Endometrium (tissue), 2 donors: ENCODE measurements around the gene FANCI.

Experiments used
- FAIRE-seq: peaks from 2 replicates; lab custom pipeline; 2012; peaks lifted over from hg19 to GRCh38; lab: Jason Lieb, UNC
- donor health status: control.
- donor health status: control.

The FANCI gene

DNA sequence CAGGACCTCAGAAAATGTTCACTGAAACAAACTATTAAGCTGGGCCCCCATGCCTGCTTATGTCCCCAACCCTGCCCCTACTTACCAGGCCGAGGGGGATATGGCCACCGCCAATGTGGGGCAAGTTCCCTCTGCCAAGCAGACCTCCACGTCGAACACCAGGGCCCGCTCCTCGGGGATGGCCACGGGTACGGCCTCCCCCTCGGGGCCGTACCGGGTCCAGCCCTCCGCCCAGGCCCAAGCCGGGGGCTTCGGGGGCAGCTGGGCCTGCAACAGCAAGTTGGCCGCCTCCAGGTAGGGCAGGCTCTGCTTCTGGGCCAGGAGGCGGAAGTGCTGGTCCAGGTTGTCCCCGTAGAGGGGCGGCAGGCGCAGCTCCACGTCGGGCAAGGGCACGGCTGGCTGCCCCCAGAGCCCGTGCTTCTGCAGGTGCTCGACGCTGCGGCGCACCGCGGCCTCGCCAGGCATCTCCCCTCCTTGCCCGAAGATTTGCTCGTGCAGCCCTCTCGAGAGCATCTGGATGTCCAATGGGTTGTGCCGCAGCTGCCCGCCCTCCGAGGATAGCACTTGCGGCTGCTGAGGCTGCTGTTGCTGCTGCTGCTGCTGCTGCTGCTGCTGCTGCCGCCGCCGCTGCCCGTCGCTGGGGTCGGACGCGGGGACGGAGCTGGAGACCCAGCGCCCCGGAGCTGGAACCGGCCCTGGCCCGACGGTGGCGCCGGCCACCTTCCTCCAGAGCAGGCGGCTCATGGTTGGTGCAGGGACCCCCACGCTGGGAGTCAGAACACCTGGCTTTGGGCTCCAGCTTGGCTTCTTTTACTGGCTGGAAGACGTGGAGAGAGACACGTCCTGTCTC, 89.5 kb downstream of the FANCI start:
- FAIRE-seq, result no peak

DNA sequence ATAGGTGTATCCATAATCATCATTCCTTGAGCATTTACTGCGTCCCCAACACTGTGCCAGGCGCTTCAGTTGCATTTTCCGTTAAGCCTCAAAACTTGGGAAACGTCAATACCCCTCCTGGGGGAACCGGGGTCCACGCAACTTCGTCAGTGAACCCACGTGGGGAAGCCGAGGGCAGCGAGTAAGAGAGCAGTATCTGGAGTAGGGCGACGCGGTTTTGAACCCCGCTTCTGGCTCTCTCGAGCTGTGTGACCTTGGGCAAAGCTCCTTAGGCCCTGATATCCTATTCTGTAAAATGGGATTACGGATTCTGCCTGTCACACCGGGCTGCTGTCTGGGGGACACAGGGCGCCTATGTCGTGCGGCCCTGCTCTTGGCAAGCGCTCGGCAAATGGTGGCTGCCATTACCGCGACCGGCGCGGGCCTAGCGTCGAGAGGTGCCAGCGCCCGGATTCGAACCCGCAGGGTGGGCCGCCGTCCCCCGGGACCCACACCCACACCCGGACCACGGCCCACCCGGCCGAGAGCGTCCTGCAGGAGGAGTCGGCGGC, 90.3 kb downstream of the FANCI start:
- FAIRE-seq, result no peak

DNA sequence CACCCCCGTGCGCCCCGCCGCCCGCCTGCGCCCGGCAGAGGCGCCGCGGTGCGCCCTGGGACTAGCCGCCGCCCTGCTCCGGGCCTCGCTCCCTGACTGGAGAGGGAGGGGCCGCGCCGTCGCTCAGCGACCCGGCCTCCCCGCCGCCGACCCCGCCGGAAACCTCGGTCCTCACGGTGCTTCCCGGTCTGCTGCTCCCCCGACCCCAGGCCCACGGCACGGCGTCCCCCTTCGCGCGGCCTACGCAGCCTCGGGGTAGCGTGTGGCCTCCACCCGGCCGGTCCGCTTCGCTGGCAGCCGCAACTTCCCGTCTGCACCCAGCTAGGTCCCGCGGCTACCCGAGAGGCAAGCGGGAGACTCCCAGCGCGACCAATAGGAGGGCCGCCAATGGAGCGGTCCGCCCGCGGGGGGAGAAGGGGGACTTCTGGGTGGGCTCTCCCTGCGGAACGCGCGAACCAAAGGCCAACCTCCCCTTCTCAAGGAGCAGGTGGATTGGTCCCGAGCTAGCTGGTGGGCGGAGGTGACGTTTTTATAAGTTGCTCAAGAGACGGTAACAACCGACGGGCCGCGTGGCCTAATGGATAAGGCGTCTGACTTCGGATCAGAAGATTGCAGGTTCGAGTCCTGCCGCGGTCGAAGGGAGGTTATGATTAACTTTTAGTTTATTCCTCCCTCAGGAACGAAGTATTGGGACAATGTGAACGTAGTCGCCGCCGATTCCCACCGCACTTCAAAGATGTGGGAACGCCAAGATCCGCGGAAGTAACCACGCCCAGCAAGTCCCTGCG, 90.9 kb downstream of the FANCI start, which contains the start of gene POLG:
TSS of gene POLG (minus strand) at position 315 of the 788 bp plus-strand sequence. CDS start 1,070 bp downstream, outside the sequence.
- FAIRE-seq, result peak; percentile 91

DNA sequence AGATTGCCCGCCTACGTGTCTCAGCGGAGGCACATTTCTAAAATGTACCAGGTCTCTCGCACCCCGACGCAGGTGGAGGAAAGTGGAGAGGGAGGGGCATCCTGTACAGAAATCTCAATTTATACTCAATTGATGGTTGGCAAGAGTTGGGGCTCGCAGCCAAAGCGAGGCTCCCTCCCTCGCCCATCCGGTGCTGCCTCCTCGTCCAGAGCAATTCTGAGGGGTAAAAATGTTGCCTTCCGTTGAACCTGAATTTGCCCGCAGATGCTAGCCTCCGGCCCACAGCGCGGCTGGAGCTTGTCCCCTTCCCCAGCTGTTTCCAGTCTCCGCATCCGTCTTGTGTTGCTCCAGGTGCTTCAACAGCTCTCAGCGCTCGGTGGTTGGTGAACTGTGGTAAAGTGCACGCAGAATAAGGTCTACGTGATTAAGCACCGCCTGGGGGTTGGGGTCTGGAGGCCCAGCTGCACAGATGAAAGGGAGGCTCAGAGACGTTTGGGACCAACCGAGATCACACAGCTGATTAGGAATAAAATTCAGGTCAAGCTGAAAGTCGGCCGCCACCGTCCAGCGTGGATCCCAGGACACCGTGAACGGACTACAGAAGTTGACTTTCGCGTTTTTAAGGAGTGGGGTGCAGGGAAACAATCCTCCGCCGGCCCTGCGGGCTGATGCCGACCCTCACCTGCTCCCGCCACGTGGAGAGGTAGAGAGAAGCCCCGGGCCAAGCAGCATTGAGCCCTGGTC, 91.7 kb downstream of the FANCI start:
- no peak for FAIRE-seq

DNA sequence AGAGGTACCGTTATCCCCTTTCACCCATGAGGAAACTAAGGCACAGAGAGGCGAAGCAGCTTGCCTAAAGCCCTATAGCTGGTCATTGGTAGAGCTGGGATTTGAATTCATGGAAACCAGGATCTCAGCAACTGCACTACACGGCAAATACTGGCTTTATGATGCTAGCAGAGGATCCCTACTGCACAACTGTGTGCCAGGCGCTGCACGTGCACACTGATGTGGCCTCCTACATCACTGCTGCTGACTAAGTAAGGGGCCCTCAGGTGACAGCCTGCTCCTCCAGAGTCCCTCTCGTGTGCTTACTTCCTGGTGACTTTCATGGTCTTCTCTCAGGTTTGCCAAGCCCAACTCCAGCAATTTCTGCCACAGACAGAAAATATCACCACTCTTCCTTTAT, 94.3 kb downstream of the FANCI start:
- no peak for FAIRE-seq

DNA sequence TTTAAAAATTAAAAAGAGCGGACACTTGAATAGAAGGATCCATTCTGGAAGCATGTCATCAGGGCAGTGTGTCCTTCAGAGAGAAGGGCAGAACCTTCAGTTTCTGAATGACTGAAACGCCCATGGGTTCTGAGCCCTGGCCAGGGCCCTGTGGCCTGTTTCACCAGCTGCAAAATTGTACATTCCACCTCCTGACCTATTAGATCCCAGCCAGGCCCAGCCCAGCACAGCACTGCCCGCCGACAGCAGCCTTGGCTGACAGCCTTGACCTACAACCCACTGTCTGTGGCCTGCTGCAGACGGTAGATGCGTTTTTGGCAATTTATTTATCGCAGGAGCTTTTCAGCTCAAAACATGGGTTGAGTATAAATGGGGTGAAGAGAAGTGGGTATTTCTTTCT, 96.8 kb downstream of the FANCI start:
- no peak for FAIRE-seq

DNA sequence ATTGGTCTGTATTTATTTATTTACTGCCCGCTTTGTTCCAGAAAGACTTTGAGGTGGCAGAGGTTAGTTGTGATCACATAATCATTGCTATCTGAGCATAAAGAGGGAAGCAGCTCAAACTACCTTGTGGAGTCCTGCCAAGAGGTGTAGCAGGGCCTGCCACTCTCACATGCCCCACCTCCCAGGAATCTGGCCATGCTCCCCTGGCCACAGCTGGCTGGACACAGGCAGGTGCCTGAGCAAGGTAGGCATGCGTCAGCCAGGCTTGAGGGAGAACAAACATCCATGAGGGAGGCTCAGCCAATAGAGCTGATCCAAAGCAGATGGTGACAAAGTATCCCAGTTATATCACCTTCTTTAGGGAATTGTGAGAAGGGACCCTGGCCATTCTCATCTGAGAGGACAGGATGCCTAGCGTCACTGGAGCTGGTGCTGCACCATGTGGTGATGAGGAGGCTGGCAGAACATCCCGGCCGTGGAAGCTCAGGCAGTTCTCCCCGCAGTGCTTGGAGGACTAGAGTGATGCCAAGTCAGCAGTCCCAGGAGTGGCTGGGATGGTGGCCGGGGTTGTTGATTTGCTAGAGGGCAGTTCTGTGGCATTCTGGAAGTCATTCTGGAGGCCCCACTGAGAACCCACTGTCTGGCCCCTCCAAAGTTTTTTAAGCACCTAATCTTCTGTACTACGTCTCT, 97.7 kb downstream of the FANCI start:
- no peak for FAIRE-seq

DNA sequence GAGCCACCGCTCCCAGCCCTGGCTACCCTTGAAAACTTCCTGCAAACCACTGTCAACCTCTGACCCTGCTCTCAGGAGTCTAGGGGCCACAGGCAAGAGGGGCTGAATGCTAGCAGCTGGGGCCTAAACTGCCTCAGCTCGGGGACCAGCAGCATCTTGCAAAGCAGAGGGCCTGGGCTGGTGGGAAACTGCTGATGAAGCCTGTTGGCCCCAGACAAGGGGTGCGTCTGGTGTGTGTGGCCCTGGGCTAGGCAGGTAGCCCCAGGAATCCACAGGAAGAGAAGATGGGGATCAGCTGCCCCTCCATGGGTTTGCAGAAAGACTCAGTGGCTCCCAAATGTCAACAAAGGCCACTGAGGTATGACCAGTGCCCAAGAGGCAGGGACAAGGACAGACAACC, 99.1 kb downstream of the FANCI start:
- no peak for FAIRE-seq

DNA sequence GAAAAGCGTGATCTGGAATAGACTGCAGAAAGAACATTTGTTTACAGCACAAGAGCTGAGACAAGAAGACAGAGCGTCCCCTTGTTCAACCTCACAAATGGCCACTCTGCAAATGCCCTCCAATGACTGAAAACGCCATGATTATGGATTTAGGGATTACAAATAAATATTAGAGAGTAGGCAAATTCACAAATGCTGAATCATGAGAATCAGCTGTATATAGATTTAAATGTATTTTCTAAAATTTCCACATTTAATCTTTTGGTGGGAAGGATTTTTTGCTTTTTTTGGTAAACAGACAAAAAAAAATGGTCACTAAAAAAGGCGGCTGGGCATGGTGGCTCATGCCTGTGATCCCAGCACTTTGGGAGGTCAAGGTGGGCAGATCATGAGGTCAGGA, 101.5 kb downstream of the FANCI start:
- FAIRE-seq, result no peak

DNA sequence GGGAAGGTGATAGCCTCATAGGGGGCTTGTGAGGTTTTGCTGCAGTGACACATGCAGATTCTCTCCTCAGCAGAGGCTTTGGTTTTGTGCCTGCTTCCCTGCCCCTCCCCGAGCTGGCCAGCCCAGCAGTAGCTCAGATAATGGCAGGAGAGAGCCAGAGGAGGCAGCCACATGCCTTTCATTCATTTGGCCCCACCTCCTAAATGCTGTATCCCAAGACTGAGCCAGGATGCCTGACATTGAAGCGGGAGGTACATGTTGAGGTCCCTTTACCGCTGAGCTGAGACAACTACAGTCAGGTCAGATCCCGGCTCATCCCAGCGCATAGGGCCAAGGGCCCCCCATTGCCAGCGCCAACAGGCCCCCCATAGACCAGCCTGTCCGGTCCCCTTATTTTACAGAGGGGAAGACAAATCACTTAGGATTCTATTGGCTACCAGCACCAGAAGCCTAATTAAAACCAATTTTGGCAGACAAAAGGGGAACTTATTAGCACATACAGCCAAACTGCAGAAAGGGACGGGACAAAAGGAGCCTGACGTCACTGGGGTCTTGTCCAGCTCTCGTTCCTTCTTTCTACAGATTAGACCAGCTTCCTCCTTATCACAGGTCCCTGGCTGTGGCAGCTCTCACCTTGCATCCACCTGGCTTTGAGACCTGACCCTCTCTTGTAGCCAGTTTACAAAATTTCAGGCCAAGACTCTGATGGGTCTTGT, 102.9 kb downstream of the FANCI start:
- FAIRE-seq, result no peak

DNA sequence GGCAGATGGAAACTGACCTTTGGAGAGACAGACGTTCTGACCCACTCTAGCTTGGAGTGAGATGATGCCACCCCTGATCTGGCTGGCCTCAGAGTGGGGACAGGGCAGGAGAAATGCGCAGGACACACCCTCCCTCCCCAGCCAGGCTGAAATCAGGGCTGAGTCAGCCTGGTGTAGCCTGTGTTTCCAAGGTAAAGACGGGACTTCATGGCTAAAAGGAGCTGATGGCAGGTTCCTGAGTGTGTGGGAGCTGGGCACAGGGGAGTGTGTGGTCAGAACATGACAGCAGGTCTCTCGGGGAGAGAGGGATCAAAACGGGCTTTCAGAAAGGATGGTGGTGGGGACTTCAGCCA, 105.4 kb downstream of the FANCI start:
- no peak for FAIRE-seq

DNA sequence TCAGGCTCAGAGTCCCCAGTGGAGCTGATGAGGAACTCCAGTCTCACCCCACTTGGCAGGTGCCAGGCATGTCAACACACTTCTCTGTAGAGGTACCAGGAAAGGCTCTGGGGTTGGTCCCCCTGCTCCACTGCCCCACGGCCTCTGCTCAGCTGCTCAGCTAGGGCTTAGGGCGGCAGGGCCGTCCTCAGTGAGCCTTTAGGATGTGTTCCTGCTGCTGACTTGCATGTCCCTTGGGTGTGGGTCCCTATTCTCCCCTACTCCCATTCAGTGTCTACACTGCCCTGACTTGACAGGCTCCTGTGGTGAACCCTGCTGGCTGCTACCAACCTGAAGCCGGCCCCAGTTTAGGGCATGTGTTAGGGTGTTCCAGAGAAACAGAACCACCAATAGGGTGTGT, 108.7 kb downstream of the FANCI start:
- FAIRE-seq, result no peak

DNA sequence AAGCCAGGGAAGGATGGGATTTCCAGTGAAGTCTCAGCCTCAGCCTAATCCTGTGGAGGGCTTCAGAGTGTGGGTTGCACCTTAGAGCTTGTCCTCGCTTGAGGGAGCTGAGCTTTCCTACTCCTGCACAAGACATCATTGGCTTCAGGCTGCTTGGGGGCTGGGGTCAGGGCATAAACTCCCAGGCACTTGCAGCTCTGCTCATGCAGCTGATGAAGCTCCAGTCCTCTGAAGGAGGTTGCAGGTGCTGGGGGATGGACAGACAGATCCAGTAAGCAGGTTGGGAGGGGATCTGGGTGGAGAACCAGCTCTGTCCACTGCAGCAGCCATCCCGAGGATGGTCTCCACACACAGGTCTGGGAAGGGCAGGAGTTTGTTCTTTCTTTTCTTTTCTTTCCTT, 110.2 kb downstream of the FANCI start:
- FAIRE-seq, result no peak

DNA sequence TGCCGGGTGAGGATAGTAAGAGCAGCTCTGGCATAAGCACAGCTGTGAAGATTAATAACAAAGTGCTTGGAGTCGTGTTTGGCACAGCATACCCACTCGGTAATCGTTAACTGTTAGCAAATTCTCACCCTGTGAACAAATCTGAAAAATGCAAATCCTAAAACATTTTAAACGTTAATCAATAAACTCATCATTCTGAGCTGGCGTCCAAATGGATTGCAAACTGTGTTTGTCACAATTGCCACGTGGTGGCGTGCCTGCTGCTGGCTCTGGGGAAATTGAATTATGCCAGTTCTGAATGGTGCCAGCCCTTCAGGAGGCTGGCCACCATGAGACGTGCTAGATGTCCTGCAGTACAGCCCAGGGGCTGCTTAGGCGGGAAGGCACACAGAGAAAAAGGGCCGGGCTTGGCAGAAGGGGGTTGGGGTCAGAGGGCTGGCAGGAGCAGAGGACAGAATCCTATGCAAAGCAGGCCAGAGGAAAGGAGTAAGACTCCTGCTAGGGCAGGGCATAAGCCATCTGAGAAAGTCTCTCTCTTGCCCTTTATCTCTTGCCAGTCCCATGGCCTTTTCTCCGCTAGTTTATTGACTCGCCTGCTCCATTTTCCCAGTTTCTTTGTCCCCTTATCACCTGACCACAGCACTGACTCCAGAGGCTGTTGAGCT, 113.0 kb downstream of the FANCI start:
- no peak for FAIRE-seq

DNA sequence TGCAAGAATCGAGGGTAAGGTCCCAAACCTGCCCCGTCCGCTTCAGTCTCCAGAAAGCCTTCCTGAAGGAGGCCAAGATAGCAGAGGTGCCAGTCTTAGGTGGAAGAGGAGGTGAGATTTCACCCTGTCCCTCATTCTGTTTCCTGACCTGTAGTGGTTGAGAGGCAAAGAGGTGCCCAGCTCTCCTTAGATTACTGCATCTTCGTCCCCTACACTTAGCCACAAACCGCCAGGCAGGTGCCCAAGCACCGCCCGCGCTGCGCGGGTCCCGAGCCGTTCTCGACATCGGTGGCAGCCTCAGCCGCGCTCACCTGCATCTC, 114.6 kb downstream of the FANCI start:
- no peak for FAIRE-seq

DNA sequence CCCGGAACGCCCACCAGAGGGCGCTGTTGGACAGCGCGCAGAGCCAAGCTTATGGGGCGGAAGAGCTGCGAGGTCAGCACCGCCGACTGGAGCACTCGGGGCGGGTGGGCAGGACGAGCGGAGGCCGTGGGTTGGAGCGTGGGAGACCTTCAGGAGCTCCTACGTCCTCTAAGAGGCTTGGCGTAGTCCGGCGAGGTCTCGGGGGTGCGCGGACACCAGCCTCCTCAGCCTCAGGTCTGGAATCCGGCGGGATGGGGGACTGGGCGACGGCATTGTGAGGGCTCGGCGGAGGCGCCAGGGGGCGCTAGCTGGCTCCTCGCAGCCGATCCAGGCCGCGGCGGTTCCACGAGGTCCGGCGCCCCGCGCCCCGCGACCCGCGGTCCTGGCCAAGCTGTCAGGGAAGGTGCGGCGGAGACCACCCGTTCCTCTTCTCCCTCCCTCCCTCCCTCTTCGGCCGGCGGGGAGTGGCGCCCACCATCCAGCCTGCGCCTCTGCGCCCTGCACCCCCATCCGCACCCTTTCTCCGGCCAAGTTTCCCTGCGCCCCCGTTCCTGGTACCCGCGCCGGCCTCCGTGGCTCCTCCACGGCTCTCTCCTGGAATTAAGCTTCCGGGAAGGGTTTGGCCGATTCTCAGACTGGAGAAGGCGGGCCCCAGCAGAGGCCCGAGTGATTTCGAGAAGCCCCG, 115.1 kb downstream of the FANCI start:
- FAIRE-seq, result no peak

DNA sequence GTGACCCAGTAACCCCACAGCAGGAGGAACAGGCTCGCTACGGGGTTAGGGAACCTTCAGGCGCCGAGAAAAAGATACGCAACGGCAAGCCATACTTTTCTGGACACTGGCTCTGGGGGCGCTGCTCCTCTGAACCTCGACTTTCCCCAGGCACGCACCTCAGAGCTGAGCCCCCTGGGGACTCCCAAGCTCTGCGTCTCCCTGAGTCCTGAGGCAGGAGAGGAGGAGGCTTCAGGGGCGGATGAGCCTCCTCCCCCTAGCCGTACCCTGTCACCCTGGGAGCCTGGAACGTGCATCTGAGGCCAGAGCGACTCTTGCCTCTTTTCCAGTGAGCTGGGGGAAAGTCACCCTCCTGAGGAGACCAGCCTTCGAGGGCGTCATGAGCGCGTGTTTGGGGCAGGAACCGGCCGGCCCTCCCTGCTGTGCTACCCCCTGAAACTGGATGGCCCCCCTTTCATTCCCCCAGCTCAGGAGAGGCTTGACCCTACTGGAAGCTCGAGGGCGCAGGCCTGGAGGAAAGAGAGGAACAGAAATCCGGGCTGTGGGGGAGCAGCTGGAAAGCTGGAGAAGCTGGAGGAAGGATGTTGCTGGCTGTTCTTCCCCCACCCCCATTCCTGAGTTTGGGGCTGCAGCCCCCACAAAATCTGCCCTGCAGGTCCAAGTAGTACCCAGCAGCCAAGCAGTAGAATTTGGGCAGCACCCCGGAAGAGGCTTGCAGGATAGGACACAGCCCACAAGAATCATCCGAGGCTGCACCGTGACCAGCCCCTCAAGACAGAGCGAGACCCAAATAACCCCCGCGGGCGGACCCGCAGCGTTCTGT, 115.9 kb downstream of the FANCI start:
- FAIRE-seq, result no peak

DNA sequence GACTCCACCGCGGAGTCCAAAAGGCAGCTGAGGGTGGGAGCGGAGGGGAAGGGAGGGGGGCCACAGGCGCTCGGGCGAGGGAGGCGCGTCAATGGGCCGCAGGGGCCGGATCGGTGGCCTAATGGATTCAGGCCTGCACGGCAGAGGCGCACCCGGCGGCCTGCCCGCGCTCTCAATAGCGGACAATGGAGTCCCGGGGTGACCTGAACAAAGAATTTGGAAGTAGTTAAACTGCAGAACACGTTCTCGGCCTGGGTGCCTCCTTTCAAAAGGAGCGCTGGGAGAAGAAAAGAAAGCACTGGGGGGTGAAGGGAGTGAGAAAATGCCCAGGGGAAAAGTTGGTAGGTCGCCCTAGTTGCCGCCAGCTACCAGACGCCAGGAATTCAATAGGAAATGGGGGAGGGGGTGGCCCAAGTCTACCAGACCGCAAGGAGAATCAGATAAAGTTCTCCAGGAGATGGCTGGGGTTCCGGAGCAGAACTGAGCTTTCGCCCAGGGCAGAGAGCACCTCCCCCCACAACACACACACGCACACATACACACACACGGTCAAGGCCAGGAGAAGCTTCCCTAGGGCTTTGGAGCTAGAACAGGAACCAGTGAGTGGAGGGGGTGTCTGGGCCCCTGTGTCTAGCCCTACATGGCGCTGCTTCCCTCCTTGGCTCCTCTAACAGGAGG, 116.7 kb downstream of the FANCI start:
- FAIRE-seq, result no peak
